A549 (cell line): Measurements from ENCODE around the gene PLCL1. TPM values are rescaled to one million over a fixed set of nuclear protein-coding genes. Genes with fewer than 3 reads are reported as not detected.

ENCODE experiments used
- ATAC-seq, 2 experiments: fragments of 200-7000 bp in 1 of 2; fragments of >200 bp in 1 of 2; cut with Nextera tagmentation in 1 of 2; cut with Tn5 transposase in 1 of 2; 3 replicates each; pipeline versions ENCODE4 v1.8.0 to v1.9.1; 2018 to 2020; ENCODE audit warnings: mild to moderate bottlenecking in 1 of 2, moderate library complexity in 1 of 2
- CTCF ChIA-PET: fragments of 300-600 bp; sonication (Branson Sonifier 250); formaldehyde crosslinking; extraction: SDS; loops from one replicate; lab custom pipeline; 2021; ENCODE audit warnings: antibody characterized with exemption, inconsistent platforms; lab: Yijun Ruan, JAX
- POLR2A ChIA-PET: fragments of 350-600 bp; formaldehyde crosslinking; extraction: SDS; loops from one replicate; lab custom pipeline; 2021; ENCODE audit warnings: antibody characterized with exemption, inconsistent platforms; lab: Yijun Ruan, JAX
- DNase-seq, 2 experiments: peaks; one replicate each; pipeline versions ENCODE4 v3.0.0 to v3.0.0-alpha.2; 2011 to 2016; ENCODE audit warnings: low read depth in 1 of 2, low spot score in 1 of 2
- FAIRE-seq: peaks from 2 replicates; lab custom pipeline; 2011; peaks lifted over from hg19 to GRCh38; lab: Jason Lieb, UNC
- H3K27ac ChIP-seq, 2 experiments: fragments of >200 bp; sonication (Bioruptor Twin); formaldehyde crosslinking; 3 replicates each; pipeline ENCODE4 v1.5.1; 2016 to 2017
- H3K4me1 ChIP-seq: fragments of >200 bp; sonication (Bioruptor Twin); formaldehyde crosslinking; 3 replicates; pipeline ENCODE4 v1.6.1; 2016
- H3K4me2 ChIP-seq: fragments of >200 bp; sonication (Bioruptor Twin); formaldehyde crosslinking; 3 replicates; pipeline ENCODE4 v1.6.1; 2016
- H3K4me3 ChIP-seq: fragments of >200 bp; sonication (Bioruptor Twin); formaldehyde crosslinking; 3 replicates; pipeline ENCODE4 v1.5.1; 2016
- H3K9me3 ChIP-seq: fragments of >200 bp; sonication (Bioruptor Twin); formaldehyde crosslinking; 3 replicates; pipeline ENCODE4 v1.6.1; 2016
- BHLHE40 ChIP-seq: IDR thresholded peaks from 2 replicates; pipeline ENCODE4 v1.6.1; 2012; ENCODE audit warnings: low read depth, low read length, inconsistent platforms
- CBX2 ChIP-seq: fragments of 200-600 bp; sonication (generic); IDR thresholded peaks from 2 replicates; pipeline ENCODE4 v1.6.1; 2016; ENCODE audit warnings: low read depth, mild to moderate bottlenecking, borderline replicate concordance
- CBX8 ChIP-seq: fragments of 200-600 bp; sonication (generic); IDR thresholded peaks from 2 replicates; pipeline ENCODE4 v1.6.1; 2016
- EHF ChIP-seq: fragments of 250-450 bp; sonication (Bioruptor Pico); IDR thresholded peaks from 2 replicates; pipeline ENCODE4 v1.5.0; 2020; ENCODE audit warnings: mild to moderate bottlenecking
- ELK1 ChIP-seq: fragments of 150-350 bp; IDR thresholded peaks from 2 replicates; pipeline ENCODE4 v1.6.1; 2014; ENCODE audit warnings: low read depth, mild to moderate bottlenecking, low read length
- EP300 ChIP-seq, 2 experiments: fragments of >200 bp; sonication (Bioruptor Twin); formaldehyde crosslinking; IDR thresholded peaks; 2 replicates in 1 of 2; 3 replicates in 1 of 2; pipeline ENCODE4 v1.6.1; 2016 to 2017
- FOSL2 ChIP-seq, 2 experiments: fragments of 450-650 bp in 1 of 2; fragments of >200 bp in 1 of 2; sonication (Bioruptor Twin) in 1 of 2; formaldehyde crosslinking; IDR thresholded peaks; 2 replicates each; pipeline versions ENCODE4 v1.5.0 to v1.6.1; 2016 to 2020; ENCODE audit warnings: mild to moderate bottlenecking in 1 of 2, moderate library complexity in 1 of 2
- GATA3 ChIP-seq: IDR thresholded peaks from 2 replicates; pipeline ENCODE4 v1.6.1; 2012; ENCODE audit warnings: borderline replicate concordance
- HDAC2 ChIP-seq: fragments of 200-600 bp; sonication (generic); IDR thresholded peaks from 2 replicates; pipeline ENCODE4 v1.6.1; 2016
- HES2 ChIP-seq: fragments of >200 bp; sonication (Bioruptor Twin); formaldehyde crosslinking; IDR thresholded peaks from 2 replicates; pipeline ENCODE4 v1.6.1; 2016
- HEYL ChIP-seq: fragments of 250-450 bp; sonication (Bioruptor Pico); IDR thresholded peaks from 2 replicates; pipeline ENCODE4 v1.8.0; 2021; ENCODE audit warnings: mild to moderate bottlenecking, moderate library complexity
- HOXA7 ChIP-seq: fragments of 250-450 bp; sonication (Bioruptor Pico); IDR thresholded peaks from 2 replicates; pipeline ENCODE4 v1.5.0; 2020; ENCODE audit warnings: mild to moderate bottlenecking, moderate library complexity
- HOXB5 ChIP-seq: fragments of 250-450 bp; sonication (Bioruptor Pico); IDR thresholded peaks from 2 replicates; pipeline ENCODE4 v1.5.0; 2020; ENCODE audit warnings: mild to moderate bottlenecking, moderate library complexity
- JUN ChIP-seq, 2 experiments: fragments of >200 bp; sonication (Bioruptor Twin); formaldehyde crosslinking; IDR thresholded peaks; 2 replicates in 1 of 2; 3 replicates in 1 of 2; pipeline ENCODE4 v1.6.1; 2016 to 2017
- KDM1A ChIP-seq: fragments of 200-600 bp; sonication (generic); IDR thresholded peaks from 2 replicates; pipeline ENCODE4 v1.6.1; 2016; ENCODE audit warnings: low read depth, mild to moderate bottlenecking
- KDM5A ChIP-seq: fragments of 200-600 bp; sonication (generic); IDR thresholded peaks from 2 replicates; pipeline ENCODE4 v1.6.1; 2016; ENCODE audit warnings: antibody characterized with exemption, mild to moderate bottlenecking
- MAFK ChIP-seq: fragments of 450-650 bp; IDR thresholded peaks from 2 replicates; pipeline ENCODE4 v1.6.1; 2014; ENCODE audit not compliant: partially characterized antibody
- MAZ ChIP-seq: fragments of 150-350 bp; IDR thresholded peaks from 2 replicates; pipeline ENCODE4 v1.6.1; 2014; ENCODE audit warnings: antibody characterized with exemption, low read depth, low read length, borderline replicate concordance
- NPAS2 ChIP-seq: fragments of 250-450 bp; sonication (Bioruptor Pico); IDR thresholded peaks from 2 replicates; pipeline ENCODE4 v1.8.0; 2022; ENCODE audit warnings: mild to moderate bottlenecking, moderate library complexity, borderline replicate concordance
- PHF8 ChIP-seq: fragments of 200-600 bp; sonication (generic); IDR thresholded peaks from 2 replicates; pipeline ENCODE4 v1.6.1; 2016; ENCODE audit warnings: low read depth, mild to moderate bottlenecking, antibody characterized with exemption, moderate library complexity, borderline replicate concordance
- POLR2A ChIP-seq: IDR thresholded peaks from 2 replicates; pipeline ENCODE4 v1.6.1; 2012; ENCODE audit warnings: mild to moderate bottlenecking, low read length
- RAD21 ChIP-seq, 2 experiments: fragments of >200 bp in 1 of 2; sonication (Bioruptor Twin) in 1 of 2; formaldehyde crosslinking in 1 of 2; IDR thresholded peaks in 1 of 2; conservative IDR thresholded peaks in 1 of 2; 2 replicates in 1 of 2; 3 replicates in 1 of 2; pipeline ENCODE4 v1.6.1; 2012 to 2018; ENCODE audit warnings: inconsistent platforms in 1 of 2
- RARB ChIP-seq: fragments of 250-450 bp; sonication (Bioruptor Pico); IDR thresholded peaks from 2 replicates; pipeline ENCODE4 v1.8.0; 2021; ENCODE audit warnings: mild to moderate bottlenecking, moderate library complexity
- TP53 ChIP-seq: fragments of 250-450 bp; sonication (Bioruptor Pico); IDR thresholded peaks from 2 replicates; pipeline ENCODE4 v1.5.0; 2021; ENCODE audit warnings: mild to moderate bottlenecking, moderate library complexity
- ZC3H11A ChIP-seq: fragments of 450-650 bp; IDR thresholded peaks from 2 replicates; pipeline ENCODE4 v1.6.1; 2014; ENCODE audit warnings: antibody characterized with exemption, mild to moderate bottlenecking
- ZNF302 ChIP-seq: fragments of 250-450 bp; sonication (Bioruptor Pico); IDR thresholded peaks from 2 replicates; pipeline ENCODE4 v1.9.0; 2021; ENCODE audit warnings: inconsistent platforms, mild to moderate bottlenecking, moderate library complexity
- WGBS: methylation state at CpG from one replicate; pipeline ENCODE4 v1.1.6; 2017; ENCODE audit errors: missing lambda C conversion rate; 5-methylcytosine and 5-hydroxymethylcytosine counted together
- polyA plus RNA-seq, 4 experiments: library from polyadenylated mRNA; depleted of rRNA in 3 of 4; stranded (reverse); fragments of >200 nt; fragmentation: RNase III in 1 of 4; extraction: RNeasy Plus Mini Kit Qiagen cat#74134 plus additional on column Dnase treatment in 1 of 4; gene quantifications; 2 replicates in 3 of 4; 3 replicates in 1 of 4; pipeline ENCODE4 v1.2.3, GENCODE V29; 2011 to 2017
- TF ChIP-seq, protein P1 (sequence below): IDR thresholded peaks from 2 replicates; pipeline ENCODE4 v1.6.1; 2012
- TF ChIP-seq, protein P2 (sequence below): fragments of 250-450 bp; sonication (Bioruptor Pico); IDR thresholded peaks from 2 replicates; pipeline ENCODE4 v1.5.0; 2021; ENCODE audit warnings: mild to moderate bottlenecking, moderate library complexity, borderline replicate concordance
- TF ChIP-seq, protein P3 (sequence below): fragments of 250-450 bp; sonication (Bioruptor Pico); IDR thresholded peaks from 2 replicates; pipeline ENCODE4 v1.5.0; 2020; ENCODE audit warnings: low read depth, mild to moderate bottlenecking, moderate library complexity

The PLCL1 gene
- polyA plus RNA-seq, 2 of the 4 experiments (the other 2 are of a cell fraction) = 0.03 TPM

GRCh38 chr2:197857476-197858107 is 53.2 kb downstream of the PLCL1 start:
- DNase-seq = no peak
- CTCF ChIA-PET = no interaction called here
- no peak for FAIRE-seq
- H3K4me2 ChIP-seq = no peak overlapping the region
- no peaks in the 10 kb centered on the region for H3K4me1 ChIP-seq
- H3K27ac ChIP-seq = no peak overlapping the region
- POLR2A ChIA-PET = no interaction called here
- no peaks in the 10 kb centered on the region for H3K9me3 ChIP-seq
- TF ChIP-seq, protein P1, sequence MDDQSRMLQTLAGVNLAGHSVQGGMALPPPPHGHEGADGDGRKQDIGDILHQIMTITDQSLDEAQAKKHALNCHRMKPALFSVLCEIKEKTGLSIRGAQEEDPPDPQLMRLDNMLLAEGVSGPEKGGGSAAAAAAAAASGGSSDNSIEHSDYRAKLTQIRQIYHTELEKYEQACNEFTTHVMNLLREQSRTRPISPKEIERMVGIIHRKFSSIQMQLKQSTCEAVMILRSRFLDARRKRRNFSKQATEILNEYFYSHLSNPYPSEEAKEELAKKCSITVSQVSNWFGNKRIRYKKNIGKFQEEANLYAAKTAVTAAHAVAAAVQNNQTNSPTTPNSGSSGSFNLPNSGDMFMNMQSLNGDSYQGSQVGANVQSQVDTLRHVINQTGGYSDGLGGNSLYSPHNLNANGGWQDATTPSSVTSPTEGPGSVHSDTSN = no peak
- no peak for TF ChIP-seq HEYL
- TF ChIP-seq FOSL2 (IDR thresholded peaks at IDR 0.05) = no peak
- no peak for TF ChIP-seq FOSL2 (CRISPR knock-in tag; IDR thresholded peaks at IDR 0.05)
- TF ChIP-seq MAFK = no peak
- TF ChIP-seq TP53 = no peak
- TF ChIP-seq HDAC2 = no peak
- TF ChIP-seq HES2 = no peak
- TF ChIP-seq, all 56 proteins: peak for 0
- no peak for ATAC-seq
- 23% methylated on average over 1 of the region's 1 CpG for WGBS
- H3K4me3 ChIP-seq = no peak overlapping the region

- no peak overlapping the region for H3K27ac ChIP-seq
- H3K4me2 ChIP-seq = no peak overlapping the region
- H3K9me3 ChIP-seq = no peaks in the 10 kb centered on the region
- no peak for FAIRE-seq
- ChIA-PET CTCF (no interaction called here), POLR2A (no interaction called here)
- no peak overlapping the region for H3K4me3 ChIP-seq
- no peak for DNase-seq
- no peaks in the 10 kb centered on the region for H3K4me1 ChIP-seq
- ATAC-seq = no peak
- TF ChIP-seq GATA3 = no peak
- TF ChIP-seq KDM5A = no peak
- TF ChIP-seq CBX2 = no peak
- TF ChIP-seq KDM1A = no peak
- TF ChIP-seq JUN (IDR thresholded peaks at IDR 0.05) = no peak
- no peak for TF ChIP-seq TP53
- no peak for TF ChIP-seq CBX8
- TF ChIP-seq, protein P2, sequence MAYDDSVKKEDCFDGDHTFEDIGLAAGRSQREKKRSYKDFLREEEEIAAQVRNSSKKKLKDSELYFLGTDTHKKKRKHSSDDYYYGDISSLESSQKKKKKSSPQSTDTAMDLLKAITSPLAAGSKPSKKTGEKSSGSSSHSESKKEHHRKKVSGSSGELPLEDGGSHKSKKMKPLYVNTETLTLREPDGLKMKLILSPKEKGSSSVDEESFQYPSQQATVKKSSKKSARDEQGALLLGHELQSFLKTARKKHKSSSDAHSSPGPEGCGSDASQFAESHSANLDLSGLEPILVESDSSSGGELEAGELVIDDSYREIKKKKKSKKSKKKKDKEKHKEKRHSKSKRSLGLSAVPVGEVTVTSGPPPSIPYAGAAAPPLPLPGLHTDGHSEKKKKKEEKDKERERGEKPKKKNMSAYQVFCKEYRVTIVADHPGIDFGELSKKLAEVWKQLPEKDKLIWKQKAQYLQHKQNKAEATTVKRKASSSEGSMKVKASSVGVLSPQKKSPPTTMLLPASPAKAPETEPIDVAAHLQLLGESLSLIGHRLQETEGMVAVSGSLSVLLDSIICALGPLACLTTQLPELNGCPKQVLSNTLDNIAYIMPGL = no peak
- TF ChIP-seq HOXA7 (CRISPR knock-in tag) = no peak
- no peak for TF ChIP-seq POLR2A
- TF ChIP-seq PHF8 = no peak
- TF ChIP-seq HOXB5 (CRISPR knock-in tag) = no peak
- TF ChIP-seq RARB = no peak
- no peak for TF ChIP-seq RAD21 (conservative IDR thresholded peaks at IDR 0.05 in 1 of 2, IDR thresholded peaks at IDR 0.05 in 1 of 2)
- TF ChIP-seq ZC3H11A = no peak
- TF ChIP-seq FOSL2 (IDR thresholded peaks at IDR 0.05) = no peak
- no peak for TF ChIP-seq FOSL2 (CRISPR knock-in tag; IDR thresholded peaks at IDR 0.05)
- 6% methylated on average over 3 of the region's 3 CpGs for WGBS
Observed at GRCh38 chr2:197858607-197859140, 54.3 kb downstream of the PLCL1 start.

DNA sequence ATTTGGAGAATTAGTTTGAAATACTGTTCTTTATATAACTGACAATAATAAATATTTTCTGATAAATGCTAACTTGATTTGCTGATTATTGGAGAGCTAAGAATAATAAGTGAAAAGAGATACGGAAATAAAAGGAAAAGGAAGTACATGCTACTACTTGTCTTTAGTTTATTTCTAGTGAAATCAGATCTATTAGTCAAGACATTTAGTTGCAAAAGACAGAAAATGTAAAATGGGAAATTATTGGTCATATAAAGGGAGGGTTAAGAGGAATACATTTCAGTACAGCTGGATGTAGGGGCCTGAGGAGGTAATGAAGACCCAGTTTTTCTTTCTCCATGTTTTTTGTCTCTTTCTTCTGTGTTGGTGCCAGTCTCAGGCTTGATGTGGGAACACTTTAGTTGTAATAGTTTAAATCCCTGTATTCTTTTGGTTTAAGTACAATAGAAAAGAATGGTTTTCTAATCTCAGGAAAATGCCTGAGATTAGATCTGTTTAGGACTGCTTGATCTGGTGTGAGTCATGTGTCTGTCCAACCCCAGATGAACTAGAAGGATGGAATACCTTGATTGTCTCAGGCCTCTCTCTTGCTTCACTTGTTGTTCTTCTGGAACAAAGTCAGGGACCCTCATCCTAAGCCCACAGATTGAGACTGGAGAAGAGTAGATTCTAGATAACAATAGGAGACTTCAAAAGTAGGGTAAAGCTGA is 58.0 kb downstream of the PLCL1 start:
- FAIRE-seq = no peak
- no peak for ATAC-seq
- ChIA-PET CTCF (no interaction called here), POLR2A (no interaction called here)
- Histone ChIP-seq H3K9me3 (no peaks in the 10 kb centered on the region), H3K4me1 (no peaks in the 10 kb centered on the region), H3K27ac (no peak overlapping the region), H3K4me2 (no peak overlapping the region), H3K4me3 (no peak overlapping the region)
- TF ChIP-seq GATA3 (no peak), ZNF302 (CRISPR knock-in tag) (no peak), EP300 (IDR thresholded peaks at IDR 0.05) (no peak), NPAS2 (no peak), EHF (no peak), BHLHE40 (no peak), HES2 (no peak), MAZ (no peak), CBX2 (no peak), ELK1 (no peak)
- TF ChIP-seq, protein P3, sequence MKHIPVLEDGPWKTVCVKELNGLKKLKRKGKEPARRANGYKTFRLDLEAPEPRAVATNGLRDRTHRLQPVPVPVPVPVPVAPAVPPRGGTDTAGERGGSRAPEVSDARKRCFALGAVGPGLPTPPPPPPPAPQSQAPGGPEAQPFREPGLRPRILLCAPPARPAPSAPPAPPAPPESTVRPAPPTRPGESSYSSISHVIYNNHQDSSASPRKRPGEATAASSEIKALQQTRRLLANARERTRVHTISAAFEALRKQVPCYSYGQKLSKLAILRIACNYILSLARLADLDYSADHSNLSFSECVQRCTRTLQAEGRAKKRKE (CRISPR knock-in tag) = no peak
- TF ChIP-seq, all 56 proteins: peak for 0
- 39% methylated on average over 1 of the region's 1 CpG for WGBS
- DNase-seq = no peak
